ENCODE measurements around the gene CDC20.

- TF ChIP-seq CTCF (conservative IDR thresholded peaks at IDR 0.05 in 1 of 2, IDR thresholded peaks at IDR 0.05 in 1 of 2; ENCODE audit: extremely low read depth in 1 of 2, insufficient read depth in 1 of 2, low read depth in 1 of 2, low read length in 2 of 2) (no peak), EZH2 (IDR thresholded peaks at IDR 0.05; ENCODE audit: borderline replicate concordance, low read length) (no peak)
Observed at GRCh38 chr1:43398227-43398626, 39.4 kb downstream of the CDC20 start.
